GM19463 (cell line): Measurements from ENCODE around the gene TOX2.
A peak's percentile ranks its signal among the peaks of the same experiment; 100 is the strongest.

Experiments used
- ATAC-seq: cut with Tn5 transposase; IDR thresholded peaks from one replicate; pipeline ENCODE4 v1.9.1; 2021; ENCODE audit warnings: mild to moderate bottlenecking, moderate library complexity; ENCODE audit not compliant: unreplicated experiment

The TOX2 gene

GRCh38 chr20:43955750-43956191 lies 41.1 kb downstream of the TOX2 start:
- no peak for ATAC-seq

- ATAC-seq = no peak
These were observed 42.7 kb downstream of the TOX2 start for GRCh38 chr20:43957392-43957791.

DNA sequence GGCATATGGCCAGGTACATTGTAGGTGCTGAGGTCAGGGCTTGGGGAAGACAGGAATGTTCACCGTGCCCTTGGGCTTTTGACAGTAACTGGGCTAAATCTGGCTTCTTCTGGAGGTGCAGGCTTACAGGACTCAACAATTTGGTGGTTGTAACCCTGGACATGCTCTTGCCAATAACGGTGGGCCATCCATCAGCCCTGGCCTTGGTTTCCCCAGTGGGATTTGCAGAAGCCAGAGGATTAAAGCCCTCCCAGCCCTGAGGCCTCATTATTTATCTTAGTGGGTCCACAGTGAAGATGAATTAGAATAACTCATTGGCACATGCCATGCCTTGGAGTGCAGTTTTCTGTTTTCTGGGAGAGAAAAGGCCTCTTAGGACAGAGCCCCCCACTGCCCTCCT lies 44.0 kb downstream of the TOX2 start:
- no peak for ATAC-seq

DNA sequence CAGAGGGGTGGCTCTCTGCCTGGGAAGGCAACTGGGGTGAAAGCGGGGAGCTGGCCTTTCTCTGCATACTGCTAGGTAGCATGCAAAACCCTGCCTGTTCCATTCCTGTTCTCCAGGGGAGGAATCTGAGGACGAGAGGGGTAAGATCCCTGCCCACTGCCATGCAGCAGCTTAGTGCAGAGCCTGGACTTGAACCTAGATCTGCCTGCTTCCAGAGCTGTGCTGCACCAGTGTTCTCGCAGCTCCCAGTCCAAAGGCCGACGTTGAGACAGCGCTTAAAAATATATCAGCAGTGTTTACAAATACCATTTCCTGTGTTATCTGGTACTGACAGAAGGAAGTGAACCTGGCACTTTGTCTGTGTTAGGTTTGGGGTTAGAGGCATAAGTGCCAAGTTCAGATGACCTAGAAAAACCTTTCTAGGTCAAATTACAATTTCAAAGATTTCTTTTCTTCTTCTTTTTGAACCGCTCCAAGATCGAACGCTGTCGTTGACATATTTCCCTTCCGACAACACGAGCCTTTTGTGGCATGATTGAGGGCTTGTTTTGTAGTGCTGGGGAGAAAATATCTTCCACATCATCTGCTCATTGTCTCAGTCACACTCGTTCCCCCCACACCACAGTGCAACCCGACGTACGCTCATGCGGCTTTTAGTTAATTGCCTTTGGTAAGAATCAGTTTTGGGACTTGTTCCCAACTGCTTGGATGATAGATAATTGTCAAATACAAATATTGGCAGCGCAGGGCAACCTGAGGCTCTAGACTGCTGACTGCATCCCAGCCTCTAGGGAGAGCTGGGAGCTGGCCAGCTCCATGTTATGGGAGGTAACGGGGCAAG lies 44.6 kb downstream of the TOX2 start:
- ATAC-seq = no peak

- no peak for ATAC-seq
These were observed 45.2 kb downstream of the TOX2 start for GRCh38 chr20:43959920-43960227.

- no peak for ATAC-seq
These were observed 45.6 kb downstream of the TOX2 start for GRCh38 chr20:43960231-43960630.

DNA sequence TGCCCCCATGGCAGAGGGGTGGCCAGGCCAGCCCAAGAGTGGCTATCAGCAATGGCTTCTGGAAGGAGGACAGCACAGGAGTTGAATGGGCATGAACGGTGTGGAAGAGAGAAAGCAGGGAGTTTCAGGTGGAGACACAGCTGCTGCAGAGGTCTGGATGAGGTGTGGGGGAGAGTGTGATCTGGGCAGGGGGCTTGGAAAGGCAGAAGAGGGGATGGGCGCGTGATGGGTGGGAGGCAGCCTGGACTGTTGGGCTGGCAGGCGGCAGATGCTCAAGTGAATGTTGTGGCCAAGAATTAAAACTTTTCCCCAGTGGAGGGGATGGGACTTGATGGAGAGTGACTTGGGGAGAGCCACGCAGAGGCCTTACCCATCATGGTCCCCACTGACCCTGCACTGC lies 46.5 kb downstream of the TOX2 start:
- no peak for ATAC-seq

GRCh38 chr20:43961541-43962471 lies 47.2 kb downstream of the TOX2 start:
- ATAC-seq = no peak

- ATAC-seq = no peak
These were observed 47.9 kb downstream of the TOX2 start for GRCh38 chr20:43962530-43962929.

- ATAC-seq = no peak
These were observed 48.6 kb downstream of the TOX2 start for GRCh38 chr20:43963233-43963632.

- peak; percentile 63 for ATAC-seq
These were observed 49.5 kb downstream of the TOX2 start for GRCh38 chr20:43963872-43964791.

- no peak for ATAC-seq
These were observed 53.8 kb downstream of the TOX2 start for GRCh38 chr20:43968341-43969000.

DNA sequence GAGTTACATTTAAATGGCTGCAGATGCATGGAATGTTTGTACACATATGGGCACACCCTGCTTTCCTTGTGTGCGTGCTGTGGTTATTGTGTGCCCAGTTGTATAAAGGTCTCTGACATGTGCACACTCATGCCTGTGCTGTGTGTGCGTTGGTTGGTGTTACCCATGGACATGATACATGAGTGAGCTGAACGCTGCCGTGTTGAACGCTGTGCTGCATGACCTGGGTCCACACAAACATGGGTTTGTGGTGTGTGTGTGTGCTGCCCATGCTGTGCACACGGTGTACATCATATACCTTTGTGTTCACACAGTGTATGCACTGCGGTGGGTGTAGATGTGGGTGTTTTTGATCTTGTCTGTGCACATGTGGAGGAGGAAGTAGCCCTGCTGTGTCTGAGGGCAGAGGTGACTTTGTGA lies 54.4 kb downstream of the TOX2 start:
- no peak for ATAC-seq

GRCh38 chr20:43969501-43970182 lies 55.0 kb downstream of the TOX2 start:
- no peak for ATAC-seq

DNA sequence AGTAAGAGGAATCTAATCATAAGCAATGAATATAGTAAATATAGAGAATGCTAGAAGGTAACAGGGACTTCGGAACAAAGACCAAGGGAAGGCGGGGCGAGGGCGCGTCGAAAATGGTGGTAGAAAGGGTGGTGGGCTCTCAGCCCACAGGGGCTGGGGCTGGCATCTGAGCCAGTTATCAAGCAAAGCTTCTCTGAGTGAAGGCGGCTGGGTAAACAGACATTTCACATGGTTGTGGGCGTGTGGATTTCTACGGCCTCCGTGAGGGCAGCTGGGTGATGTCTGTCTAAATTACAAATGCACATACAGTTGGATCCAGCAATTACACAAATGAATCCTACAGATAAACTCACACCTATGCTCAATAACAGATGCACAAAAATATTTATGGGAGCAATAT lies 56.6 kb downstream of the TOX2 start:
- no peak for ATAC-seq

GRCh38 chr20:43972051-43972450 lies 57.4 kb downstream of the TOX2 start:
- ATAC-seq = no peak

DNA sequence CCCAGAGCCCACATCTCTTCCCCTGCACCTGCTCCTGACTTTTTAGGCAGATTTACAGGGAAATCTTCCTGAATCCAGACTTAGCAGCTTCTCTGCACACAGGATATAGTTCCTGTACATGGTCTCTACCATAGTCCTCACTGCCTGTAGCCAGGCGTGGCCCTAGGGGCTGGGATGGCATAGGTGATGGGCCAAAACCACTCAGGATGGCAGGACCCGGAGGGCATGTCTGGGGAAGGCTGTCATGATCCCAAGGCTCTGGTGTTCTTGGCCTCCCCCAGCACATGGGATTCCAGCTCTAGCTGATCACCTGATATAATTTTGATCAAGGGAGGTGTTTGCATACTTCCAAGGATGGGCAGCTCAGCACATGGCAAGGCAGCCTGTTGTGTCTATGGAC lies 58.0 kb downstream of the TOX2 start:
- no peak for ATAC-seq

GRCh38 chr20:43973231-43973630 lies 58.6 kb downstream of the TOX2 start:
- ATAC-seq = no peak

GRCh38 chr20:43973671-43974450 lies 59.2 kb downstream of the TOX2 start:
- no peak for ATAC-seq
